Smooth muscle cell (in vitro differentiated cells): Measurements from ENCODE around the gene CD52. TPM values are rescaled to one million over a fixed set of nuclear protein-coding genes. Genes with fewer than 3 reads are reported as not detected.
A peak's percentile ranks its signal among the peaks of the same experiment; 100 is the strongest.

Experiments
- DNase-seq: peaks from one replicate; lab custom pipeline; 2025; ENCODE audit not compliant: unreplicated experiment; lab: John Stamatoyannopoulos, UW
- H2AFZ ChIP-seq: fragments of 200-600 bp; sonication (generic); 2 replicates; pipeline ENCODE4 v1.6.0; 2016; ENCODE audit warnings: antibody characterized with exemption, low read depth, mild to moderate bottlenecking
- H3F3A ChIP-seq: fragments of 200-600 bp; sonication (generic); 2 replicates; pipeline ENCODE4 v1.6.0; 2017; ENCODE audit warnings: antibody characterized with exemption, low read depth
- H3K27ac ChIP-seq: fragments of 200-600 bp; sonication (generic); 2 replicates; pipeline ENCODE4 v1.5.1; 2016; ENCODE audit warnings: low read depth, mild to moderate bottlenecking
- H3K27me3 ChIP-seq: fragments of 200-600 bp; sonication (generic); 2 replicates; pipeline ENCODE4 v1.6.1; 2016; ENCODE audit warnings: low read depth, mild to moderate bottlenecking
- H3K36me3 ChIP-seq: fragments of 200-600 bp; sonication (generic); 2 replicates; pipeline ENCODE4 v1.5.1; 2016; ENCODE audit warnings: low read depth
- H3K4me1 ChIP-seq: fragments of 200-600 bp; sonication (generic); 2 replicates; pipeline ENCODE4 v1.5.1; 2016; ENCODE audit warnings: low read depth
- H3K4me2 ChIP-seq: fragments of 200-600 bp; sonication (generic); 2 replicates; pipeline ENCODE4 v1.6.0; 2016; ENCODE audit warnings: mild to moderate bottlenecking
- H3K4me3 ChIP-seq: fragments of 200-600 bp; sonication (generic); 2 replicates; pipeline ENCODE4 v1.5.1; 2016; ENCODE audit warnings: mild to moderate bottlenecking
- H3K79me2 ChIP-seq: fragments of 200-600 bp; sonication (generic); 2 replicates; pipeline ENCODE4 v1.6.0; 2016; ENCODE audit warnings: low read depth, mild to moderate bottlenecking
- H3K9ac ChIP-seq: fragments of 200-600 bp; sonication (generic); 2 replicates; pipeline ENCODE4 v1.6.0; 2016; ENCODE audit warnings: low read depth
- H3K9me3 ChIP-seq: fragments of 200-600 bp; sonication (generic); replicated peaks from 2 replicates; pipeline ENCODE4 v1.5.1; 2016; ENCODE audit warnings: low read depth
- H4K20me1 ChIP-seq: fragments of 200-600 bp; sonication (generic); 2 replicates; pipeline ENCODE4 v1.6.0; 2016; ENCODE audit warnings: low read depth
- CTCF ChIP-seq: fragments of 200-600 bp; sonication (generic); IDR thresholded peaks from 2 replicates; pipeline ENCODE4 v1.5.1; 2017; ENCODE audit warnings: borderline replicate concordance, mild to moderate bottlenecking, antibody characterized with exemption; ENCODE audit not compliant: insufficient read depth, poor library complexity, severe bottlenecking
- WGBS: methylation state at CpG from one replicate; pipeline ENCODE4 v1.1.7; 2016; ENCODE audit warnings: low lambda C conversion rate; 5-methylcytosine and 5-hydroxymethylcytosine counted together
- polyA plus RNA-seq: library from polyadenylated mRNA; unstranded; fragments of >200 nt; fragmentation: Nextera tagmentation; extraction: Ambion mirVana; gene quantifications from 2 replicates; pipeline ENCODE4 v1.2.1, GENCODE V29; 2016
- total RNA-seq: library from RNA; depleted of rRNA; stranded (reverse); fragments of >200 nt; gene quantifications from 2 replicates; pipeline ENCODE4 v1.2.3, GENCODE V29; 2014

CD52 gene
- total and polyA plus RNA-seq, 2 experiments from 2014 or later, result 0.39 TPM; not detected in 1

- H3K4me2 ChIP-seq, result no peak within 1 kb of the TSS
These were observed 36.4 kb downstream of the CD52 start, which contains the start of gene CRYBG2 for GRCh38 chr1:26353976-26354820. CRYBG2 (minus strand) TSS chr1:26354130; CDS start chr1:26346657, 7,473 bp downstream.

GRCh38 chr1:26354972-26355371 lies 37.2 kb downstream of the CD52 start:
- H3F3A ChIP-seq, result no peaks in the 10 kb centered on the region
- no peaks in the 10 kb centered on the region for H3K79me2 ChIP-seq
- no peak overlapping the region for H2AFZ ChIP-seq
- H3K36me3 ChIP-seq, result no peaks in the 10 kb centered on the region
- no peak for DNase-seq
- no peak overlapping the region for H3K4me2 ChIP-seq
- no peaks in the 10 kb centered on the region for H4K20me1 ChIP-seq
- no peak for TF ChIP-seq CTCF
- no peak overlapping the region for H3K27ac ChIP-seq
- peaks cover 30% of the 10 kb centered on the region for H3K27me3 ChIP-seq
- no peaks in the 10 kb centered on the region for H3K9me3 ChIP-seq
- H3K9ac ChIP-seq, result no peak overlapping the region
- H3K4me3 ChIP-seq, result no peak overlapping the region
- H3K4me1 ChIP-seq, result peaks cover 14% of the 10 kb centered on the region
- WGBS, result 95% methylated on average over 9 of the region's 9 CpGs

More at GRCh38 chr1:26353976-26354820, 36.4 kb downstream of the CD52 start, which contains the start of gene CRYBG2:
- no peak for DNase-seq
- Histone ChIP-seq H3K9me3 (no peaks in the 10 kb centered on the region), H3K27ac (peak within 1 kb of the TSS; percentile 84), H3F3A (peaks cover 3% of the 10 kb centered on the region), H3K4me1 (peaks cover 14% of the 10 kb centered on the region), H3K27me3 (peaks cover 22% of the 10 kb centered on the region), H3K9ac (no peak within 1 kb of the TSS), H4K20me1 (no peaks in the 10 kb centered on the region), H3K79me2 (no peaks in the 10 kb centered on the region), H2AFZ (no peak within 1 kb of the TSS), H3K36me3 (no peaks in the 10 kb centered on the region), H3K4me3 (peak within 1 kb of the TSS; percentile 25)
- 74% methylated on average over 21 of the region's 21 CpGs for WGBS
- TF ChIP-seq CTCF, result no peak

DNA sequence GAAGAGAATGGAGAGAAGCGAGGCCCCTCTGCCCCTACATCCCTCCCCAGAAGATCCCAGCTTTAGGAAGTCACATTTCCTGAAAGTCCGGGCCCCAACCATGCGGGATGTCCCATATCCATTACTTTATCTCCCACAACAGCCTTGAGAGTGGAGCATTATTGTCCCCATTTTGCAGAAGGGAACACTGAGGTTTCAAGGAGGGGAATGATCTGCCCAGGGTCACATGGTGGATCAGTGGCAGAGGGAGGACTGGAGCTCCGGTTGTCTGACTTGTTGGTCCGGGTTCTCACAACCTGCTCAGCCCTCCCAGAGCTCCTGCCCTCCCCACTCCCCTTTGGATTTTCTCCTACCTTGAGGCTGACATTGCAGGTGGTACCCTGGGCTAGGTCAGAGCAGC lies 38.3 kb downstream of the CD52 start:
- H4K20me1 ChIP-seq, result no peaks in the 10 kb centered on the region
- no peak overlapping the region for H3K4me2 ChIP-seq
- DNase-seq, result no peak
- no peak for TF ChIP-seq CTCF
- no peaks in the 10 kb centered on the region for H3F3A ChIP-seq
- H3K4me3 ChIP-seq, result no peak overlapping the region
- H2AFZ ChIP-seq, result no peak overlapping the region
- no peaks in the 10 kb centered on the region for H3K79me2 ChIP-seq
- peaks cover 41% of the 10 kb centered on the region for H3K27me3 ChIP-seq
- no peak overlapping the region for H3K9ac ChIP-seq
- WGBS, result 94% methylated on average over 5 of the region's 5 CpGs
- H3K27ac ChIP-seq, result no peak overlapping the region
- peaks cover 7% of the 10 kb centered on the region for H3K4me1 ChIP-seq
- H3K36me3 ChIP-seq, result no peaks in the 10 kb centered on the region
- no peaks in the 10 kb centered on the region for H3K9me3 ChIP-seq
